Mucosa of descending colon (tissue), 3 donors: ENCODE data around the gene EPHA2. TPM values are rescaled to one million over a fixed set of nuclear protein-coding genes. Genes with fewer than 3 reads are reported as not detected.

ENCODE experiments used
- ATAC-seq: fragments of 200-7000 bp; cut with Tn5 transposase; one replicate; pipeline ENCODE4 v1.9.1; 2020; ENCODE audit warnings: mild to moderate bottlenecking, moderate library complexity
- DNase-seq, 3 donors: peaks; one replicate each; pipeline ENCODE4 v3.0.0-alpha.2; 2020
- H3K36me3 ChIP-seq: fragments of 200-600 bp; one replicate; pipeline ENCODE4 v1.8.0; 2021; ENCODE audit warnings: low read depth, mild to moderate bottlenecking
- H3K4me1 ChIP-seq: fragments of 200-600 bp; one replicate; pipeline ENCODE4 v1.8.0; 2021; ENCODE audit warnings: low read depth, mild to moderate bottlenecking
- H3K4me3 ChIP-seq: fragments of 200-600 bp; one replicate; pipeline ENCODE4 v1.8.0; 2021; ENCODE audit warnings: mild to moderate bottlenecking
- H3K9me3 ChIP-seq: fragments of 200-600 bp; one replicate; pipeline ENCODE4 v1.8.0; 2021; ENCODE audit warnings: mild to moderate bottlenecking
- CTCF ChIP-seq: fragments of 200-600 bp; IDR thresholded peaks from one replicate; pipeline ENCODE4 v1.8.0; 2022; ENCODE audit warnings: antibody characterized with exemption, mild to moderate bottlenecking
- intact Hi-C, 2 donors: fragments of 100-400 bp; cut with DNase I in 1 of 2; cut with micrococcal nuclease in 1 of 2; formaldehyde crosslinking; loops; one replicate each; pipeline versions ENCODE4 v1.11.0 to v1.11.1; 2022; cut with DNase I, micrococcal nuclease
- total RNA-seq, 3 donors: library from RNA; stranded (reverse); fragmentation: NEBNext Ultra II Directional in 2 of 3; extraction: Animal tissue kit (Norgen Biotek cat#: 25700) in 2 of 3; gene quantifications; one replicate each; pipeline versions ENCODE4 v1.2.1 to v1.2.4, GENCODE V29; 2021 to 2023
- donor health status: DM: no; HTN: no; CAD: no; lungs with moderate emphysema.
- donor health status: DM: no; HTN: no; CAD: no.
- donor health status: DM: no; HTN: yes; CAD: no.

EPHA2 gene
- total RNA-seq, 3 donors from 2014 or later = 36.8 to 43.5 (median 43.5) TPM

- Histone ChIP-seq H3K4me3 (no peak overlapping the region), H3K9me3 (no peaks in the 10 kb centered on the region), H3K36me3 (no peaks in the 10 kb centered on the region), H3K4me1 (no peaks in the 10 kb centered on the region)
- TF ChIP-seq CTCF = no peak
- no peak for DNase-seq
- ATAC-seq = no peak
- intact Hi-C loops = no loop called here
These were observed 38.5 kb downstream of the EPHA2 start for GRCh38 chr1:16117369-16117768.

- no peaks in the 10 kb centered on the region for H3K36me3 ChIP-seq
- DNase-seq (no peak), ATAC-seq (no peak)
- H3K9me3 ChIP-seq = no peaks in the 10 kb centered on the region
- intact Hi-C loops = no loop called here
- no peak overlapping the region for H3K4me3 ChIP-seq
- no peaks in the 10 kb centered on the region for H3K4me1 ChIP-seq
- no peak for TF ChIP-seq CTCF
These were observed 39.2 kb downstream of the EPHA2 start for GRCh38 chr1:16116625-16117024.

- no peak for TF ChIP-seq CTCF
- no peak for DNase-seq
- intact Hi-C loops = no loop called here
- no peaks in the 10 kb centered on the region for H3K36me3 ChIP-seq
- no peaks in the 10 kb centered on the region for H3K9me3 ChIP-seq
- no peak overlapping the region for H3K4me3 ChIP-seq
- no peak for ATAC-seq
- no peaks in the 10 kb centered on the region for H3K4me1 ChIP-seq
These were observed 39.9 kb downstream of the EPHA2 start for GRCh38 chr1:16116002-16116401.

- intact Hi-C loops = no loop called here
- DNase-seq = no peak
- H3K4me1 ChIP-seq = no peaks in the 10 kb centered on the region
- H3K9me3 ChIP-seq = no peaks in the 10 kb centered on the region
- TF ChIP-seq CTCF = no peak
- H3K36me3 ChIP-seq = no peaks in the 10 kb centered on the region
- ATAC-seq = no peak
- H3K4me3 ChIP-seq = no peak overlapping the region
These were observed 40.3 kb downstream of the EPHA2 start for GRCh38 chr1:16115468-16115983.

- Histone ChIP-seq H3K4me3 (no peak overlapping the region), H3K9me3 (no peaks in the 10 kb centered on the region), H3K4me1 (no peaks in the 10 kb centered on the region), H3K36me3 (no peaks in the 10 kb centered on the region)
- no peak for TF ChIP-seq CTCF
- ATAC-seq = no peak
- intact Hi-C loops = no loop called here
- DNase-seq = no peak
These were observed 41.1 kb downstream of the EPHA2 start for GRCh38 chr1:16114527-16115467.
